Liver (tissue), 3 donors: Measurements from ENCODE around the gene PSG6.
"Not testable (repeated sequence)": the region's sequence is repeated elsewhere in the genome, so short reads cannot be mapped to it uniquely, and the experiment has no call there.

Source experiments
- HNF4A ChIP-seq, 2 donors: conservative IDR thresholded peaks; 2 replicates each; pipeline ENCODE4 v1.6.1; 2016; ENCODE audit warnings: antibody characterized with exemption in 2 of 2, mild to moderate bottlenecking in 2 of 2
- HNF4G ChIP-seq: IDR thresholded peaks from 2 replicates; pipeline ENCODE4 v1.6.1; 2016; ENCODE audit warnings: antibody characterized with exemption
- RAD21 ChIP-seq, 2 donors: IDR thresholded peaks; 2 replicates each; pipeline ENCODE4 v1.6.1; 2016; ENCODE audit warnings: antibody characterized with exemption in 2 of 2, mild to moderate bottlenecking in 2 of 2
- RXRA ChIP-seq, 2 donors: IDR thresholded peaks; 2 replicates each; pipeline ENCODE4 v1.6.1; 2017 to 2018; ENCODE audit warnings: antibody characterized with exemption in 2 of 2, mild to moderate bottlenecking in 1 of 2
- YY1 ChIP-seq: IDR thresholded peaks from 2 replicates; pipeline ENCODE4 v1.6.1; 2016; ENCODE audit warnings: antibody characterized with exemption, mild to moderate bottlenecking
- TF ChIP-seq, protein P1 (sequence below): fragments of 150-350 bp; IDR thresholded peaks from 2 replicates; pipeline ENCODE4 v1.5.1; 2017; ENCODE audit warnings: improper control_type of control experiment, low read depth, low read length; ENCODE audit not compliant: missing input control
- TF ChIP-seq, protein P2 (sequence below): IDR thresholded peaks from 2 replicates; pipeline ENCODE4 v1.6.1; 2016; ENCODE audit warnings: antibody characterized with exemption
- TF ChIP-seq, protein P3 (sequence below): IDR thresholded peaks from 2 replicates; pipeline ENCODE4 v1.6.1; 2016; ENCODE audit warnings: antibody characterized with exemption, mild to moderate bottlenecking
- donor health status: healthy.
- donor health status: healthy.

DNA sequence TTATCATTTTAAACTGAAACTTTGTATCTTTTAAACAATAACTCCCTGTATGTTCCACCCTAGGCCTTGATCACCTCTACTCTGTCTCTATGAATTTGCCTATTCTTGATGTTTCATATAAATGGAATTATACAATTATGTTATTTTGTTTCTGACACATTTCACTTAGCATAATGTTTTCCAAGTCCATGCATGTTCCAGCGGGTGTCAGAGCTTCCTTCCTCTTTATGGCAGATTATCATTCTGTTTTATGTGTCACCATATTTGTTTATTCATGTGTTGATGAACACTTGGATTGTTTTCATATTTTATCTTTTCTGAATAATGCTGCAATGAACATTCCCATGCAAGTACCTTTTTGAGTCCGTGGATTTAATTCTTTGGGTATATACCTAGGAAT is 35.0 kb downstream of the PSG6 start:
- TF ChIP-seq, protein P1, sequence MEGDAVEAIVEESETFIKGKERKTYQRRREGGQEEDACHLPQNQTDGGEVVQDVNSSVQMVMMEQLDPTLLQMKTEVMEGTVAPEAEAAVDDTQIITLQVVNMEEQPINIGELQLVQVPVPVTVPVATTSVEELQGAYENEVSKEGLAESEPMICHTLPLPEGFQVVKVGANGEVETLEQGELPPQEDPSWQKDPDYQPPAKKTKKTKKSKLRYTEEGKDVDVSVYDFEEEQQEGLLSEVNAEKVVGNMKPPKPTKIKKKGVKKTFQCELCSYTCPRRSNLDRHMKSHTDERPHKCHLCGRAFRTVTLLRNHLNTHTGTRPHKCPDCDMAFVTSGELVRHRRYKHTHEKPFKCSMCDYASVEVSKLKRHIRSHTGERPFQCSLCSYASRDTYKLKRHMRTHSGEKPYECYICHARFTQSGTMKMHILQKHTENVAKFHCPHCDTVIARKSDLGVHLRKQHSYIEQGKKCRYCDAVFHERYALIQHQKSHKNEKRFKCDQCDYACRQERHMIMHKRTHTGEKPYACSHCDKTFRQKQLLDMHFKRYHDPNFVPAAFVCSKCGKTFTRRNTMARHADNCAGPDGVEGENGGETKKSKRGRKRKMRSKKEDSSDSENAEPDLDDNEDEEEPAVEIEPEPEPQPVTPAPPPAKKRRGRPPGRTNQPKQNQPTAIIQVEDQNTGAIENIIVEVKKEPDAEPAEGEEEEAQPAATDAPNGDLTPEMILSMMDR = not testable (repeated sequence)
- TF ChIP-seq, protein P2, sequence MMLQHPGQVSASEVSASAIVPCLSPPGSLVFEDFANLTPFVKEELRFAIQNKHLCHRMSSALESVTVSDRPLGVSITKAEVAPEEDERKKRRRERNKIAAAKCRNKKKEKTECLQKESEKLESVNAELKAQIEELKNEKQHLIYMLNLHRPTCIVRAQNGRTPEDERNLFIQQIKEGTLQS = not testable (repeated sequence)
- TF ChIP-seq YY1; RAD21 (IDR thresholded peaks at IDR 0.05); RXRA (IDR thresholded peaks at IDR 0.05); HNF4G; HNF4A (conservative IDR thresholded peaks at IDR 0.05): not testable (repeated sequence)
- TF ChIP-seq, protein P3, sequence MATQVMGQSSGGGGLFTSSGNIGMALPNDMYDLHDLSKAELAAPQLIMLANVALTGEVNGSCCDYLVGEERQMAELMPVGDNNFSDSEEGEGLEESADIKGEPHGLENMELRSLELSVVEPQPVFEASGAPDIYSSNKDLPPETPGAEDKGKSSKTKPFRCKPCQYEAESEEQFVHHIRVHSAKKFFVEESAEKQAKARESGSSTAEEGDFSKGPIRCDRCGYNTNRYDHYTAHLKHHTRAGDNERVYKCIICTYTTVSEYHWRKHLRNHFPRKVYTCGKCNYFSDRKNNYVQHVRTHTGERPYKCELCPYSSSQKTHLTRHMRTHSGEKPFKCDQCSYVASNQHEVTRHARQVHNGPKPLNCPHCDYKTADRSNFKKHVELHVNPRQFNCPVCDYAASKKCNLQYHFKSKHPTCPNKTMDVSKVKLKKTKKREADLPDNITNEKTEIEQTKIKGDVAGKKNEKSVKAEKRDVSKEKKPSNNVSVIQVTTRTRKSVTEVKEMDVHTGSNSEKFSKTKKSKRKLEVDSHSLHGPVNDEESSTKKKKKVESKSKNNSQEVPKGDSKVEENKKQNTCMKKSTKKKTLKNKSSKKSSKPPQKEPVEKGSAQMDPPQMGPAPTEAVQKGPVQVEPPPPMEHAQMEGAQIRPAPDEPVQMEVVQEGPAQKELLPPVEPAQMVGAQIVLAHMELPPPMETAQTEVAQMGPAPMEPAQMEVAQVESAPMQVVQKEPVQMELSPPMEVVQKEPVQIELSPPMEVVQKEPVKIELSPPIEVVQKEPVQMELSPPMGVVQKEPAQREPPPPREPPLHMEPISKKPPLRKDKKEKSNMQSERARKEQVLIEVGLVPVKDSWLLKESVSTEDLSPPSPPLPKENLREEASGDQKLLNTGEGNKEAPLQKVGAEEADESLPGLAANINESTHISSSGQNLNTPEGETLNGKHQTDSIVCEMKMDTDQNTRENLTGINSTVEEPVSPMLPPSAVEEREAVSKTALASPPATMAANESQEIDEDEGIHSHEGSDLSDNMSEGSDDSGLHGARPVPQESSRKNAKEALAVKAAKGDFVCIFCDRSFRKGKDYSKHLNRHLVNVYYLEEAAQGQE = not testable (repeated sequence)
